ENCODE data around the gene MISP. TPM values are rescaled to one million over a fixed set of nuclear protein-coding genes. Genes with fewer than 3 reads are reported as not detected.
A peak's percentile ranks its signal among the peaks of the same experiment; 100 is the strongest.

Gene MISP
- total and polyA plus RNA-seq, 7 donors = 0.08 to 0.13 (median 0.09) TPM; not detected in 4

GRCh38 chr19:778910-779653, 28.2 kb downstream of the MISP start:
- Histone ChIP-seq H3K4me3 (no peak overlapping the region), H3K9me3 (no peaks in the 10 kb centered on the region), H3K36me3 (ENCODE audit: insufficient read depth in 1 of 2, low read depth in 1 of 2) (no peaks in the 10 kb centered on the region), H3K27ac (no peak overlapping the region), H3K27me3 (ENCODE audit: insufficient read depth in 3 of 3, low read length in 2 of 3) (peaks cover 0 to 17% (median 11%) of the 10 kb centered on the region in 3 donors), H3K4me1 (no peaks in the 10 kb centered on the region)
- TF ChIP-seq, protein P1, sequence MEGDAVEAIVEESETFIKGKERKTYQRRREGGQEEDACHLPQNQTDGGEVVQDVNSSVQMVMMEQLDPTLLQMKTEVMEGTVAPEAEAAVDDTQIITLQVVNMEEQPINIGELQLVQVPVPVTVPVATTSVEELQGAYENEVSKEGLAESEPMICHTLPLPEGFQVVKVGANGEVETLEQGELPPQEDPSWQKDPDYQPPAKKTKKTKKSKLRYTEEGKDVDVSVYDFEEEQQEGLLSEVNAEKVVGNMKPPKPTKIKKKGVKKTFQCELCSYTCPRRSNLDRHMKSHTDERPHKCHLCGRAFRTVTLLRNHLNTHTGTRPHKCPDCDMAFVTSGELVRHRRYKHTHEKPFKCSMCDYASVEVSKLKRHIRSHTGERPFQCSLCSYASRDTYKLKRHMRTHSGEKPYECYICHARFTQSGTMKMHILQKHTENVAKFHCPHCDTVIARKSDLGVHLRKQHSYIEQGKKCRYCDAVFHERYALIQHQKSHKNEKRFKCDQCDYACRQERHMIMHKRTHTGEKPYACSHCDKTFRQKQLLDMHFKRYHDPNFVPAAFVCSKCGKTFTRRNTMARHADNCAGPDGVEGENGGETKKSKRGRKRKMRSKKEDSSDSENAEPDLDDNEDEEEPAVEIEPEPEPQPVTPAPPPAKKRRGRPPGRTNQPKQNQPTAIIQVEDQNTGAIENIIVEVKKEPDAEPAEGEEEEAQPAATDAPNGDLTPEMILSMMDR (IDR thresholded peaks at IDR 0.05) = no peak
- DNase-seq (peak; percentile 68 to 78), ATAC-seq (peak in 3 of 4 donors; percentile 48 to 62 (median 53))
- WGBS, 3 donors = 32 to 38% (median 36%) methylated on average over 33 to 36 of the region's 36 CpGs
- intact Hi-C loops (cut with DNase I) = no loop called here

GRCh38 chr19:780935-781334, 30.0 kb downstream of the MISP start:
- H3K9me3 ChIP-seq = no peaks in the 10 kb centered on the region
- no peaks in the 10 kb centered on the region for H3K4me1 ChIP-seq
- TF ChIP-seq, protein P1 (IDR thresholded peaks at IDR 0.05) = no peak
- H3K36me3 ChIP-seq (ENCODE audit: insufficient read depth in 1 of 2, low read depth in 1 of 2) = no peaks in the 10 kb centered on the region
- peaks cover 0 to 17% (median 11%) of the 10 kb centered on the region in 3 donors for H3K27me3 ChIP-seq (ENCODE audit: insufficient read depth in 3 of 3, low read length in 2 of 3)
- DNase-seq (peak in 1 of 2 donors; percentile 10), ATAC-seq (no peak)
- 71 to 77% (median 72%) methylated on average over 13 to 15 of the region's 15 CpGs for WGBS, 3 donors
- intact Hi-C loops (cut with DNase I) = no loop called here
- H3K27ac ChIP-seq = no peak overlapping the region
- no peak overlapping the region for H3K4me3 ChIP-seq

DNA sequence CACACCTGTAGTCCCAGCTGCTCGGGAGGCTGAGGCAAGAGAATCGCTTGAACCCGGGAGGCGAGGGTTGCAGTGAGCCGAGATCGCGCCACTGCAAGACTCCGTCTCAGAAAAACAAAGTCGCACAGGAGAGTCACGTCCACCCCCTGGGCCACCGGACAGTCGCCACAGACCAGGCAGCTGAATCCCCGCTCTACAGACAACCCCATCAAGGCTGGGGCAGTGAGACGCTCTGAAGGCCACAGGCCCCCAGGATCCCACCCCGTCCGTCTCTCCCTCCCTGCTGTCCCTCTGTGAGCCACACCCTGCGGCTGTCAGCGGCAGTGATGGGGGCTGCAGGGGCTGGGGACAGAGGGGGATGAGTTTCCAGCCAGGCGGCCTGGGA, 30.9 kb downstream of the MISP start:
- DNase-seq (peak in 1 of 2 donors; percentile 5), ATAC-seq (no peak)
- H3K4me1 ChIP-seq = no peaks in the 10 kb centered on the region
- intact Hi-C loops (cut with DNase I) = no loop called here
- peak overlapping the region; percentile 9 for H3K27ac ChIP-seq
- no peaks in the 10 kb centered on the region for H3K9me3 ChIP-seq
- TF ChIP-seq, protein P1 (IDR thresholded peaks at IDR 0.05) = no peak
- 75 to 90% (median 83%) methylated on average over 17 to 19 of the region's 19 CpGs for WGBS, 3 donors
- no peaks in the 10 kb centered on the region for H3K36me3 ChIP-seq (ENCODE audit: insufficient read depth in 1 of 2, low read depth in 1 of 2)
- peak overlapping the region; percentile 39 for H3K4me3 ChIP-seq
- H3K27me3 ChIP-seq (ENCODE audit: insufficient read depth in 3 of 3, low read length in 2 of 3) = peaks cover 0 to 17% (median 11%) of the 10 kb centered on the region in 3 donors

GRCh38 chr19:782185-782877, 31.4 kb downstream of the MISP start:
- intact Hi-C loops (cut with DNase I) = no loop called here
- TF ChIP-seq, protein P1 (IDR thresholded peaks at IDR 0.05) = no peak
- peak in 2 of 4 donors; percentile 46 to 59 for ATAC-seq
- peak overlapping the region; percentile 9 for H3K27ac ChIP-seq
- peak in 1 of 2 donors; percentile 12 for DNase-seq
- peak overlapping the region; percentile 39 for H3K4me3 ChIP-seq
- peaks cover 0 to 17% (median 11%) of the 10 kb centered on the region in 3 donors for H3K27me3 ChIP-seq (ENCODE audit: insufficient read depth in 3 of 3, low read length in 2 of 3)
- H3K36me3 ChIP-seq (ENCODE audit: insufficient read depth in 1 of 2, low read depth in 1 of 2) = no peaks in the 10 kb centered on the region
- WGBS, 3 donors = 14 to 26% (median 22%) methylated on average over 29 of the region's 29 CpGs
- H3K9me3 ChIP-seq = no peaks in the 10 kb centered on the region
- H3K4me1 ChIP-seq = no peaks in the 10 kb centered on the region
